GM12873 (cell line): ENCODE results near the gene EXD3.

Experiments used
- CTCF ChIP-seq: IDR thresholded peaks from 2 replicates; pipeline ENCODE4 v1.5.1; 2012; ENCODE audit warnings: low read depth, mild to moderate bottlenecking, moderate library complexity, low read length, control low read depth; ENCODE audit not compliant: insufficient read depth; ENCODE audit errors: missing control alignments

The EXD3 gene

GRCh38 chr9:137409515-137409914 lies 13.4 kb downstream of the EXD3 start:
- TF ChIP-seq CTCF: no peak

- no peak for TF ChIP-seq CTCF
Observed at GRCh38 chr9:137408651-137409405, 14.1 kb downstream of the EXD3 start.

GRCh38 chr9:137407590-137408300 lies 15.2 kb downstream of the EXD3 start:
- no peak for TF ChIP-seq CTCF

- peak; percentile 66 for TF ChIP-seq CTCF
Observed at GRCh38 chr9:137406876-137407589, 15.9 kb downstream of the EXD3 start.

- no peak for TF ChIP-seq CTCF
Observed at GRCh38 chr9:137406085-137406760, 16.7 kb downstream of the EXD3 start.

GRCh38 chr9:137405677-137406081 lies 17.3 kb downstream of the EXD3 start:
- no peak for TF ChIP-seq CTCF

- TF ChIP-seq CTCF: no peak
Observed at GRCh38 chr9:137404961-137405567, 17.9 kb downstream of the EXD3 start.
